HUDEP-2 (cell line): Measurements from ENCODE around the gene VTI1A.
"Not testable (repeated sequence)": the region's sequence is repeated elsewhere in the genome, so short reads cannot be mapped to it uniquely, and the experiment has no call there.

ENCODE experiments used
- DNase-seq, 76 experiments: peaks; one replicate each; lab custom pipeline; 2025; ENCODE audit not compliant: unreplicated experiment in 76 of 76; lab: John Stamatoyannopoulos, UW

VTI1A gene

GRCh38 chr10:112847778-112848177 is 400.8 kb downstream of the VTI1A start:
- DNase-seq, result no peak

GRCh38 chr10:112848228-112848627 is 401.2 kb downstream of the VTI1A start:
- DNase-seq, result no peak

GRCh38 chr10:112848868-112849430 is 401.9 kb downstream of the VTI1A start:
- DNase-seq, result no peak

GRCh38 chr10:112849546-112849945 is 402.5 kb downstream of the VTI1A start:
- DNase-seq, result no peak

- no peak for DNase-seq
Observed at GRCh38 chr10:112851181-112851580, 404.2 kb downstream of the VTI1A start.

- DNase-seq, result no peak
Observed at GRCh38 chr10:112851588-112852211, 404.7 kb downstream of the VTI1A start.

- no peak for DNase-seq
Observed at GRCh38 chr10:112852306-112852705, 405.3 kb downstream of the VTI1A start.

GRCh38 chr10:112855134-112855533 is 408.1 kb downstream of the VTI1A start:
- DNase-seq, result no peak

GRCh38 chr10:112857493-112857892 is 410.5 kb downstream of the VTI1A start:
- no peak for DNase-seq

- DNase-seq, result no peak
Observed at GRCh38 chr10:112858986-112859651, 412.1 kb downstream of the VTI1A start.

GRCh38 chr10:112859793-112860192 is 412.8 kb downstream of the VTI1A start:
- DNase-seq, result no peak

GRCh38 chr10:112863461-112863860 is 416.4 kb downstream of the VTI1A start:
- DNase-seq, result not testable (repeated sequence)
